Transverse colon (tissue), 4 donors: ENCODE results near the gene PARP12. TPM values are rescaled to one million over a fixed set of nuclear protein-coding genes. Genes with fewer than 3 reads are reported as not detected.

Source experiments
- DNase-seq: peaks from one replicate; pipeline ENCODE4 v3.0.0-alpha.2; 2019
- H3K27ac ChIP-seq, 4 donors: fragments of 200-600 bp; sonication (generic); 2 replicates each; pipeline ENCODE4 v1.5.1; 2016 to 2018; ENCODE audit warnings: inconsistent platforms in 4 of 4
- H3K27me3 ChIP-seq: fragments of 200-600 bp; sonication (generic); 2 replicates; pipeline ENCODE4 v1.5.1; 2017; ENCODE audit warnings: inconsistent platforms
- H3K36me3 ChIP-seq, 4 donors: fragments of 200-600 bp; sonication (generic); 2 replicates each; pipeline ENCODE4 v1.5.1; 2017 to 2019; ENCODE audit warnings: inconsistent platforms in 4 of 4
- H3K4me1 ChIP-seq, 4 donors: fragments of 200-600 bp; sonication (generic); 2 replicates each; pipeline ENCODE4 v1.5.1; 2017 to 2020; ENCODE audit warnings: inconsistent platforms in 4 of 4
- H3K4me3 ChIP-seq, 4 donors: fragments of 200-600 bp; sonication (generic); 1 replicate in 1 of 4; 2 replicates in 3 of 4; pipeline versions ENCODE4 v1.5.1 to v1.6.1; 2017 to 2019; ENCODE audit warnings: inconsistent platforms in 4 of 4
- H3K9me3 ChIP-seq, 2 donors: fragments of 200-600 bp; sonication (generic); 2 replicates each; pipeline ENCODE4 v1.5.1; 2017 to 2019; ENCODE audit warnings: inconsistent platforms in 2 of 2
- CTCF ChIP-seq, 5 experiments: fragments of 200-600 bp in 3 of 5; fragments of 450-650 bp in 2 of 5; sonication (generic) in 3 of 5; IDR thresholded peaks; 1 replicate in 2 of 5; 2 replicates in 3 of 5; pipeline ENCODE4 v1.5.1; 2016 to 2017; ENCODE audit warnings: antibody characterized with exemption in 5 of 5, inconsistent platforms in 3 of 5, mild to moderate bottlenecking in 2 of 5, moderate library complexity in 1 of 5
- EP300 ChIP-seq: sonication (generic); formaldehyde crosslinking; IDR thresholded peaks from one replicate; pipeline ENCODE4 v1.6.1; 2017; ENCODE audit warnings: antibody characterized with exemption, low read depth
- POLR2A ChIP-seq: fragments of 450-650 bp; IDR thresholded peaks from one replicate; pipeline ENCODE4 v1.6.1; 2016; ENCODE audit warnings: antibody characterized with exemption, mild to moderate bottlenecking, moderate library complexity
- POLR2AphosphoS5 ChIP-seq, 3 donors: sonication (generic); formaldehyde crosslinking; IDR thresholded peaks; one replicate each; pipeline ENCODE4 v1.6.1; 2016; ENCODE audit warnings: antibody characterized with exemption in 3 of 3
- WGBS, 2 donors: methylation state at CpG; one replicate each; pipeline ENCODE4 v1.1.5; 2018; ENCODE audit warnings: low coverage in 1 of 2; 5-methylcytosine and 5-hydroxymethylcytosine counted together
- in situ Hi-C, 4 donors: fragments of 200-750 bp; cut with MboI; loops; one replicate each; pipeline versions ENCODE4 v1.15.0 to v1.15.1; 2017; ENCODE audit warnings: low sequenced_read_pairs in 3 of 4, low pct_ligation_motif_present in 1 of 4, low pct_unique_long_range_greater_than_20kb in 1 of 4
- intact Hi-C: fragments of 100-400 bp; cut with DNase I; formaldehyde crosslinking; loops from one replicate; pipeline ENCODE4 v1.15.1; 2023; ENCODE audit warnings: low total_unique reads
- total RNA-seq, 4 donors: library from RNA; depleted of rRNA; stranded (reverse); fragments of >200 nt; gene quantifications; one replicate each; pipeline ENCODE4 v1.1.0, GENCODE V29; 2016

Gene PARP12
- total RNA-seq, 4 donors from 2014 or later = 20.9 to 105 (median 83.9) TPM

GRCh38 chr7:140041659-140042385, 20.9 kb downstream of the PARP12 start:
- no peak overlapping the region for H3K27ac ChIP-seq
- no peak for TF ChIP-seq CTCF (IDR thresholded peaks at IDR 0.05)
- no peak for TF ChIP-seq EP300
- no peak for TF ChIP-seq POLR2AphosphoS5 (IDR thresholded peaks at IDR 0.05)
- TF ChIP-seq POLR2A = no peak
- in situ Hi-C loops (no loop called here), intact Hi-C loops (no loop called here)
- 92% methylated on average over 9 to 12 of the region's 12 CpGs for WGBS, 2 donors
- DNase-seq = no peak
- no peaks in the 10 kb centered on the region for H3K9me3 ChIP-seq
- no peaks in the 10 kb centered on the region for H3K27me3 ChIP-seq
- H3K4me1 ChIP-seq = peaks cover 0 to 8% (median 3%) of the 10 kb centered on the region in 4 donors
- H3K36me3 ChIP-seq = peaks cover 0 to 20% (median 3%) of the 10 kb centered on the region in 4 donors
- H3K4me3 ChIP-seq = no peak overlapping the region

GRCh38 chr7:140039896-140040295, 22.9 kb downstream of the PARP12 start:
- Histone ChIP-seq H3K4me1 (no peaks in the 10 kb centered on the region), H3K9me3 (no peaks in the 10 kb centered on the region), H3K27ac (no peak overlapping the region), H3K27me3 (no peaks in the 10 kb centered on the region), H3K4me3 (no peak overlapping the region), H3K36me3 (peaks cover 0 to 20% (median 1%) of the 10 kb centered on the region in 4 donors)
- in situ Hi-C loops (no loop called here), intact Hi-C loops (no loop called here)
- WGBS, 2 donors = 90 to 93% methylated on average over 2 to 12 of the region's 12 CpGs
- DNase-seq = no peak
- TF ChIP-seq CTCF (IDR thresholded peaks at IDR 0.05) (no peak), POLR2AphosphoS5 (IDR thresholded peaks at IDR 0.05) (no peak), POLR2A (no peak), EP300 (no peak)

GRCh38 chr7:140039066-140039465, 23.7 kb downstream of the PARP12 start:
- Histone ChIP-seq H3K4me1 (no peaks in the 10 kb centered on the region), H3K27ac (no peak overlapping the region), H3K27me3 (no peaks in the 10 kb centered on the region), H3K4me3 (no peak overlapping the region), H3K9me3 (no peaks in the 10 kb centered on the region), H3K36me3 (peaks cover 0 to 20% (median 1%) of the 10 kb centered on the region in 4 donors)
- no peak for TF ChIP-seq EP300
- no peak for TF ChIP-seq POLR2AphosphoS5 (IDR thresholded peaks at IDR 0.05)
- TF ChIP-seq POLR2A = no peak
- no peak for TF ChIP-seq CTCF (IDR thresholded peaks at IDR 0.05)
- intact Hi-C loops = no loop called here
- no peak for DNase-seq
- in situ Hi-C loops = no loop called here
- WGBS, 2 donors = 84 to 88% methylated on average over 7 of the region's 7 CpGs

- in situ Hi-C loops = no loop called here
- H3K4me1 ChIP-seq = no peaks in the 10 kb centered on the region
- H3K27ac ChIP-seq = no peak overlapping the region
- no peaks in the 10 kb centered on the region for H3K27me3 ChIP-seq
- no peak overlapping the region for H3K4me3 ChIP-seq
- intact Hi-C loops = no loop called here
- H3K9me3 ChIP-seq = no peaks in the 10 kb centered on the region
- no peak for DNase-seq
- WGBS, 2 donors = 74 to 83% methylated on average over 7 to 11 of the region's 11 CpGs
- TF ChIP-seq EP300 (no peak), POLR2A (no peak)
- peaks cover 0 to 28% (median 1%) of the 10 kb centered on the region in 4 donors for H3K36me3 ChIP-seq
These were observed 26.4 kb downstream of the PARP12 start for GRCh38 chr7:140036224-140036962.
